WTC11 (cell line): ENCODE data around the gene TOB2. TPM values are rescaled to one million over a fixed set of nuclear protein-coding genes. Genes with fewer than 3 reads are reported as not detected.
A peak's percentile ranks its signal among the peaks of the same experiment; 100 is the strongest.

ENCODE experiments used
- AFF4 ChIP-seq: sonication (generic); formaldehyde crosslinking; IDR thresholded peaks from 2 replicates; pipeline ENCODE4 v1.8.1; 2023; ENCODE audit warnings: mild to moderate bottlenecking, missing genetic modification reagents, borderline replicate concordance
- ATF1 ChIP-seq: sonication (generic); formaldehyde crosslinking; IDR thresholded peaks from 2 replicates; pipeline ENCODE4 v1.8.1; 2023; ENCODE audit warnings: mild to moderate bottlenecking, moderate library complexity, missing genetic modification reagents
- CREB1 ChIP-seq: sonication (generic); formaldehyde crosslinking; IDR thresholded peaks from 2 replicates; pipeline ENCODE4 v1.8.0; 2023; ENCODE audit warnings: mild to moderate bottlenecking, missing genetic modification reagents
- CREM ChIP-seq: sonication (generic); formaldehyde crosslinking; IDR thresholded peaks from 2 replicates; pipeline ENCODE4 v1.8.1; 2022; ENCODE audit warnings: mild to moderate bottlenecking, missing genetic modification reagents, moderate library complexity
- ELF4 ChIP-seq: sonication (generic); formaldehyde crosslinking; IDR thresholded peaks from 2 replicates; pipeline ENCODE4 v1.8.1; 2022; ENCODE audit warnings: low read depth, mild to moderate bottlenecking, moderate library complexity, missing genetic modification reagents
- FOXP1 ChIP-seq: sonication (generic); formaldehyde crosslinking; IDR thresholded peaks from 2 replicates; pipeline ENCODE4 v1.8.0; 2022; ENCODE audit warnings: missing genetic modification reagents, mild to moderate bottlenecking, moderate library complexity, borderline replicate concordance
- GRHL2 ChIP-seq: fragments of 250-450 bp; sonication (Bioruptor Pico); IDR thresholded peaks from 2 replicates; pipeline ENCODE4 v1.8.0; 2022; ENCODE audit warnings: mild to moderate bottlenecking, moderate library complexity; ENCODE audit not compliant: insufficient replicate concordance, severe bottlenecking
- JAZF1 ChIP-seq: fragments of 250-450 bp; sonication (Bioruptor Pico); IDR thresholded peaks from 2 replicates; pipeline ENCODE4 v1.9.0; 2021; ENCODE audit warnings: moderate library complexity, mild to moderate bottlenecking, inconsistent platforms
- JUN ChIP-seq: sonication (generic); formaldehyde crosslinking; IDR thresholded peaks from 2 replicates; pipeline ENCODE4 v1.8.0; 2023; ENCODE audit warnings: mild to moderate bottlenecking, missing genetic modification reagents
- MAX ChIP-seq: sonication (generic); formaldehyde crosslinking; IDR thresholded peaks from 2 replicates; pipeline ENCODE4 v1.8.0; 2022; ENCODE audit warnings: mild to moderate bottlenecking, missing genetic modification reagents
- NR2C2 ChIP-seq: sonication (generic); formaldehyde crosslinking; IDR thresholded peaks from 2 replicates; pipeline ENCODE4 v1.8.0; 2022; ENCODE audit warnings: mild to moderate bottlenecking, missing genetic modification reagents
- OVOL2 ChIP-seq: fragments of 250-450 bp; sonication (Bioruptor Pico); IDR thresholded peaks from 2 replicates; pipeline ENCODE4 v1.9.0; 2021; ENCODE audit warnings: mild to moderate bottlenecking, borderline replicate concordance
- PREB ChIP-seq: sonication (generic); formaldehyde crosslinking; IDR thresholded peaks from 2 replicates; pipeline ENCODE4 v1.8.1; 2022; ENCODE audit warnings: mild to moderate bottlenecking, missing genetic modification reagents, moderate library complexity, borderline replicate concordance
- PRRX2 ChIP-seq: fragments of 250-450 bp; sonication (Bioruptor Pico); IDR thresholded peaks from 2 replicates; pipeline ENCODE4 v1.8.0; 2021; ENCODE audit warnings: mild to moderate bottlenecking
- RORB ChIP-seq: fragments of 250-450 bp; sonication (Bioruptor Pico); IDR thresholded peaks from 2 replicates; pipeline ENCODE4 v1.9.0; 2021; ENCODE audit warnings: mild to moderate bottlenecking
- SOX15 ChIP-seq: fragments of 250-450 bp; sonication (Bioruptor Pico); IDR thresholded peaks from 2 replicates; pipeline ENCODE4 v1.9.0; 2021; ENCODE audit warnings: mild to moderate bottlenecking
- TCF7 ChIP-seq: sonication (generic); formaldehyde crosslinking; IDR thresholded peaks from 2 replicates; pipeline ENCODE4 v1.8.0; 2022; ENCODE audit warnings: mild to moderate bottlenecking, low read depth, missing genetic modification reagents, moderate library complexity
- TEAD4 ChIP-seq: sonication (generic); formaldehyde crosslinking; IDR thresholded peaks from 2 replicates; pipeline ENCODE4 v1.8.0; 2022; ENCODE audit warnings: mild to moderate bottlenecking, missing genetic modification reagents
- ZBTB21 ChIP-seq: sonication (generic); formaldehyde crosslinking; IDR thresholded peaks from 2 replicates; pipeline ENCODE4 v1.8.1; 2023; ENCODE audit warnings: mild to moderate bottlenecking, missing genetic modification reagents, borderline replicate concordance
- ZBTB43 ChIP-seq: sonication (generic); formaldehyde crosslinking; IDR thresholded peaks from 2 replicates; pipeline ENCODE4 v1.8.1; 2023; ENCODE audit warnings: mild to moderate bottlenecking, missing genetic modification reagents
- ZNF219 ChIP-seq: sonication (generic); formaldehyde crosslinking; IDR thresholded peaks from 2 replicates; pipeline ENCODE4 v1.8.0; 2023; ENCODE audit warnings: missing genetic modification reagents, mild to moderate bottlenecking, borderline replicate concordance
- ZNF232 ChIP-seq: sonication (generic); formaldehyde crosslinking; IDR thresholded peaks from 2 replicates; pipeline ENCODE4 v1.8.0; 2022; ENCODE audit warnings: mild to moderate bottlenecking, missing genetic modification reagents
- ZNF416 ChIP-seq: fragments of 250-450 bp; sonication (Bioruptor Pico); IDR thresholded peaks from 2 replicates; pipeline ENCODE4 v1.9.0; 2021; ENCODE audit warnings: mild to moderate bottlenecking, inconsistent platforms
- ZNF423 ChIP-seq: fragments of 250-450 bp; sonication (Bioruptor Pico); IDR thresholded peaks from 2 replicates; pipeline ENCODE4 v2.1.2; 2022; ENCODE audit warnings: mild to moderate bottlenecking, moderate library complexity
- total RNA-seq: library from RNA; stranded (reverse); gene quantifications from 3 replicates; pipeline ENCODE4 v1.2.3, GENCODE V29; 2021
- TF ChIP-seq, protein P1 (sequence below): sonication (generic); formaldehyde crosslinking; IDR thresholded peaks from 2 replicates; pipeline ENCODE4 v1.8.1; 2022; ENCODE audit warnings: mild to moderate bottlenecking, moderate library complexity, missing genetic modification reagents
- TF ChIP-seq, protein P2 (sequence below): sonication (generic); formaldehyde crosslinking; IDR thresholded peaks from 2 replicates; pipeline ENCODE4 v1.8.0; 2022; ENCODE audit warnings: mild to moderate bottlenecking, missing genetic modification reagents
- TF ChIP-seq, protein P3 (sequence below): sonication (generic); formaldehyde crosslinking; IDR thresholded peaks from 2 replicates; pipeline ENCODE4 v1.8.1; 2022; ENCODE audit warnings: low read depth, mild to moderate bottlenecking, moderate library complexity, missing genetic modification reagents, borderline replicate concordance

TOB2 gene
- total RNA-seq, 1 experiment from 2014 or later: 46.6 TPM

GRCh38 chr22:41446639-41447434, at the start of gene TOB2 (continued):
- TF ChIP-seq AFF4 (CRISPR knock-in tag) (peak; percentile 95), TCF7 (CRISPR knock-in tag) (no peak), MAX (peak; percentile 88), PRRX2 (CRISPR knock-in tag) (peak; percentile 94), ZNF423 (peak; percentile 80), ZNF219 (CRISPR knock-in tag) (0 out of 2 replicates have a peak, but pooled peaks have one; percentile 46), FOXP1 (CRISPR knock-in tag) (peak; percentile 86), JUN (peak; percentile 24; the same call in 1 of the 2 replicates), ATF1 (CRISPR knock-in tag) (peak; percentile 81), PREB (CRISPR knock-in tag) (peak; percentile 53; the same call in 1 of the 2 replicates), ZBTB43 (no peak; the same call in 1 of the 2 replicates), NR2C2 (CRISPR knock-in tag) (no peak), GRHL2 (CRISPR knock-in tag) (no peak), ZNF416 (CRISPR knock-in tag) (peak; percentile 97), TEAD4 (peak; percentile 11; the same call in 1 of the 2 replicates), ZNF232 (CRISPR knock-in tag) (peak; percentile 74), RORB (CRISPR knock-in tag) (peak; percentile 93), CREM (CRISPR knock-in tag) (peak; percentile 86), CREB1 (no peak; the same call in none of the 2 replicates), OVOL2 (CRISPR knock-in tag) (peak; percentile 63; the same call in 1 of the 2 replicates), ZBTB21 (peak; percentile 77; the same call in 1 of the 2 replicates), JAZF1 (CRISPR knock-in tag) (no peak), SOX15 (CRISPR knock-in tag) (no peak), ELF4 (CRISPR knock-in tag) (peak; percentile 77; the same call in 1 of the 2 replicates)
- TF ChIP-seq, protein P1, sequence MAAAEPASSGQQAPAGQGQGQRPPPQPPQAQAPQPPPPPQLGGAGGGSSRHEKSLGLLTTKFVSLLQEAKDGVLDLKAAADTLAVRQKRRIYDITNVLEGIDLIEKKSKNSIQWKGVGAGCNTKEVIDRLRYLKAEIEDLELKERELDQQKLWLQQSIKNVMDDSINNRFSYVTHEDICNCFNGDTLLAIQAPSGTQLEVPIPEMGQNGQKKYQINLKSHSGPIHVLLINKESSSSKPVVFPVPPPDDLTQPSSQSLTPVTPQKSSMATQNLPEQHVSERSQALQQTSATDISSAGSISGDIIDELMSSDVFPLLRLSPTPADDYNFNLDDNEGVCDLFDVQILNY: peak; percentile 91
- TF ChIP-seq, protein P2, sequence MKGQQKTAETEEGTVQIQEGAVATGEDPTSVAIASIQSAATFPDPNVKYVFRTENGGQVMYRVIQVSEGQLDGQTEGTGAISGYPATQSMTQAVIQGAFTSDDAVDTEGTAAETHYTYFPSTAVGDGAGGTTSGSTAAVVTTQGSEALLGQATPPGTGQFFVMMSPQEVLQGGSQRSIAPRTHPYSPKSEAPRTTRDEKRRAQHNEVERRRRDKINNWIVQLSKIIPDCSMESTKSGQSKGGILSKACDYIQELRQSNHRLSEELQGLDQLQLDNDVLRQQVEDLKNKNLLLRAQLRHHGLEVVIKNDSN (CRISPR knock-in tag): peak; percentile 60; the same call in 1 of the 2 replicates
- TF ChIP-seq, protein P3, sequence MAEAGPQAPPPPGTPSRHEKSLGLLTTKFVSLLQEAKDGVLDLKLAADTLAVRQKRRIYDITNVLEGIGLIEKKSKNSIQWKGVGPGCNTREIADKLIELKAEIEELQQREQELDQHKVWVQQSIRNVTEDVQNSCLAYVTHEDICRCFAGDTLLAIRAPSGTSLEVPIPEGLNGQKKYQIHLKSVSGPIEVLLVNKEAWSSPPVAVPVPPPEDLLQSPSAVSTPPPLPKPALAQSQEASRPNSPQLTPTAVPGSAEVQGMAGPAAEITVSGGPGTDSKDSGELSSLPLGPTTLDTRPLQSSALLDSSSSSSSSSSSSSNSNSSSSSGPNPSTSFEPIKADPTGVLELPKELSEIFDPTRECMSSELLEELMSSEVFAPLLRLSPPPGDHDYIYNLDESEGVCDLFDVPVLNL (CRISPR knock-in tag): 0 out of 2 replicates have a peak, but pooled peaks have one; percentile 62
